Fibroblast of lung (primary cell): ENCODE results near the gene ETV6.

Source experiments
- CTCF ChIP-seq, 2 donors: IDR thresholded peaks in 1 of 2; conservative IDR thresholded peaks in 1 of 2; 1 replicate in 1 of 2; 2 replicates in 1 of 2; pipeline ENCODE4 v1.5.1; 2011 to 2012; ENCODE audit warnings: low read length in 2 of 2, control low read depth in 1 of 2, inconsistent platforms in 1 of 2, low read depth in 1 of 2, mild to moderate bottlenecking in 1 of 2
- EZH2 ChIP-seq: IDR thresholded peaks from 2 replicates; pipeline ENCODE4 v1.5.1; 2012; ENCODE audit warnings: low read length, control low read depth, mild to moderate bottlenecking; ENCODE audit errors: missing control alignments

GRCh38 chr12:11668611-11669010 lies 19.1 kb downstream of the ETV6 start:
- TF ChIP-seq CTCF (conservative IDR thresholded peaks at IDR 0.05 in 1 of 2, IDR thresholded peaks at IDR 0.05 in 1 of 2; ENCODE audit: low read depth in 1 of 2, low read length in 2 of 2) = no peak
- TF ChIP-seq EZH2 = no peak
